HT-29 (cell line): ENCODE data around the gene SEC24B. TPM values are rescaled to one million over a fixed set of nuclear protein-coding genes. Genes with fewer than 3 reads are reported as not detected.
A peak's percentile ranks its signal among the peaks of the same experiment; 100 is the strongest.

Source experiments
- DNase-seq: peaks from one replicate; pipeline ENCODE4 v3.0.0-alpha.2; 2015; ENCODE audit warnings: low spot score
- total RNA-seq: library from RNA; depleted of rRNA; stranded (reverse); fragments of >200 nt; shearing (Covaris generic); gene quantifications from 2 replicates; pipeline ENCODE4 v1.2.3, GENCODE V29; 2014; rRNA removed

Gene SEC24B
- total RNA-seq, result 8.9 and 10.1 TPM in 2 replicates

DNA sequence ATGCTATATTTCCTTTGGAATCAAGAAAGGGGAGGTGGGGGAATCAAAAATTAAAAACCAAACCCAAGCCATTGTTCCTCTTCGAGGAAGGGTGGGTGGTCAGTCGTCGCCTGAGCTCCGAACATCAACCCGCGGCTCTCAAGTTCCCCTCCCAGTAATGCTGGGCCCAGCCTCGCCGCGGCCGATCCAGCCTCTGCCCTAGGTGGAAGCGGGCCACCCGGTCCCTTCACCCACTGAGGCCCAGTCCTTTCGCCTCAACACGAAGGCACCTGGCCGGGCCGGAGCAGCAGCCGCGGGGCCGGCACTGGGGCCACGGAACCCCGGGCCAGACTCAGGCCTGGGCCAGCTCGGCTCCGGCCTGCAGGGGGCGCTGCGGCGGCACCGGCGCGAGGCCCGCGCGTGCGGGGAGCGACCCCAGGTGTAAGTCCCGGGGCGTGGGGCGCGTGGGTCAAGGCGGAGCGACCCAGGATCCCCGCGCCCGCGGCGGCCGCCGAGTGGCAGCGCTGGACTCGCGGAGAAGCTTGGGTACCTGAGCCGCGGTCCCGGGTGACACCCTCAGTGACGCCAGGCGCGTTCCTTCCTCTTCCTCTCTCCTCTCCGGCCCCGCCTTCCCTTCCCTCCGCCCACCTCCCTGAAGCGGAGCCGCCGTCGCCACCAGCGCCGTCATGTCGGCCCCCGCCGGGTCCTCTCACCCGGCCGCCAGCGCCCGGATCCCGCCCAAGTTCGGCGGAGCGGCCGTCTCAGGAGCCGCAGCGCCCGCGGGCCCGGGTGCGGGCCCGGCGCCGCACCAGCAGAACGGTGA is at the start of gene SEC24B:
SEC24B (plus strand) TSS at position 611 of the 802 bp plus-strand sequence; CDS start at position 666, 55 bp downstream.
- DNase-seq, result peak; percentile 78

- DNase-seq, result no peak
Measured at GRCh38 chr4:109383823-109384222, 49.8 kb upstream of the SEC24B start.

- DNase-seq, result no peak
Measured at GRCh38 chr4:109385260-109385659, 48.4 kb upstream of the SEC24B start.

DNA sequence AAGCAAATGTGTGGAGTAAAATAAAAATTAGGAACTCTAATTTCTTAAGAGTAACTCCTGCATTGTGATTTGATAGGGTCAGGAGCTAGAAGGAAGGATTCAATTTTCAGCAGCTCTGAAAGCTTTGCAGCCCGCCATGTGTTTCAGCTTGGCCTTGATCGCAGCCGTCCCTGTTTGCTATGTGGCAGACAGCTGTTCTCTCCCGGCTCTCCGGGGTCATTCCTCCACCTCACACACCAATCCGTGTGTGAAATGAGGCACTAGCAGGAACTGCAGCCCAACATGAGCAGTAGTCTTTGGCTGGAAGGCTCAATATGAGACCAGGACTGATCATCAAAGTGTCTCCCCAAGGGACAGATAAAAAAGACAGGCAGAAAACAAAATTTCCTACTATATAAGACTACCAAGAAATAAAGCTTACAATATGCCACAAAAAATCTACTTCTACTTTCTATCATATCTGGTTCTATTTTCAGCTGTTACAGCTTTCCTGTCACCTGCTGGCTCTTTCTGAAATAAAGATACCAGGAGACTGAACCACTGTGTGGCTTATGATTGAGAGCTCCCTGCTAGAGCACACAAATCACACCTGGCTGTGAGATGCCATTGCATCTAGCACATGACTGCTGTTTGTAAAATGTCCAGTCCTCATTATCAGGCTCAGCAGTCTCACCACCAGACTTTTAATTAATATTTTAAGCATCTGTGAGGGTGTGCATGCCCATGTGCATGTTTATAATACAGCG is 44.1 kb upstream of the SEC24B start:
- DNase-seq, result no peak

DNA sequence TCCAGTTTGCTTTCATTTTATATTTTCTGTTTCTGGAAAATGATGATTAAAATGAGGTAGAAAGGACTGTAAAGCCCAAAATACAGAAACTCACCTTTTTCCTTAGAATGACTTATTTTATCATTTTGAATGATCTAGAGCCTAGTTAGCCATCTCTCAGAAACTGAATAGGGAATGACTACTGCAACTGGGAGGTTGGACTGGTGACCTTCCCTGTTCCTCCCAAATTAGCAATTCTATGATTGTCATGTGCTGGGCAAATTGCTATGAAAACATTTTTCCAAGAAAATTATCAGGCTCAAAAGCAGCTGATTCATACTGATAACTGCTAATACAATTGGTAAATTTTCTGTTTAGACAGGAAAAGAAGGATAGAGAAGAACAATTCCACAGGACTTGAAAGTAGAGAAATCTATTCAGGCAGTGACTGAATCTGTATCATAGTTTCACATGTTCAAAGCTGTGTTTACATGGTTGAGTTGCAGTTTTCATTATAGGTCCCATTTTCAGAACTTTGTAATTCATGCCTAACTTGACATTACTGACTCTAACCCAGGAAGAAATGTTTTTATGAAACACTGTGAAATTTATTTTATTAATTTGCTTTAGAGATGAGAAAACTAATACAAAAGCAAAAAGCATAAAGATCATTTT is 43.4 kb upstream of the SEC24B start:
- no peak for DNase-seq

GRCh38 chr4:109395694-109396093 is 37.9 kb upstream of the SEC24B start:
- no peak for DNase-seq

DNA sequence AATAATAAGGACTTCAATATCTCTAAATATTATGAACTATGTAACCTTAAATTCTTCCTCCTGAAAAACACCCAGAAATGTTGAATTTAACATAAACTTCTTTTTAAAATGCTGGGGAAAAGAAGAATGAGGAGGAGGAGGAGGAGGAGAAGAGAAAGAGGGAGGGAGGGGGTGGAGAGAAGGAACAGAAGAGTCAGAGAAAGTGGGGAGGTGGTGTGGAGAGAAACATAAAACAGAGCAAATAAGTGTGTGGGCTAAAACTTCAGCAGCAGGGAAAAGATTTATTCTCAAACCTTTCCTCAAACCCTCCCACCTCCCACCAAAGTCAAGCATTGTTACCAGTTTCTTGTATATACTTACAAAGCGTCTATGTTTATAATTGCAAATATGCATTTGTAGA is 34.7 kb upstream of the SEC24B start:
- no peak for DNase-seq

DNA sequence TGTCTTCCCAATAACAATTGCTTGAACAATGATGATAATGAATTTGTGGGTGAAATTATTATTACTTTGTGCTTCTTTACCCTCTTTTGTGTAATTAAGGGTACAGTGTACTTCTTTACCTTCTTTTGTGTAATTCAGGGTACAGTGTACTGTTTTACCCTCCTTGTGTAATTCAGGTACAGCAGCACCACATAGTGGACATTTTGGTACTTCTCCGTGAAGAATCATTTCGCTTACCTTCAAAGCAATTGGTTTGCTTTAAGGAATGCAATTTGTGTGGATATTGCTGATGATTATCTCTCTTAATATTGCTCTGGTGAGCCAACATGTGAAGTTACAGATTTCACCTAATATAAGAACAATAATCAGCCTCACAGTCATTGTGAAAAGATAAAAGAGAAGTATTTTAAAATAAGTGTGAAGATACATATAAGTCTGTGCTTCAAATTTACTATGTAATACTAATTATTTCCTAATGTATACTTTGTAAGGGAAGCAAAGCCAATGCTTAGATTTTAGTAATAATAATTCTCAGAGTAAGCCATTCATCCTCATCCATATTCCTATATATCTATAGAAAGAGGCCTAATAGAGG is 27.2 kb upstream of the SEC24B start:
- DNase-seq, result peak; percentile 68

DNA sequence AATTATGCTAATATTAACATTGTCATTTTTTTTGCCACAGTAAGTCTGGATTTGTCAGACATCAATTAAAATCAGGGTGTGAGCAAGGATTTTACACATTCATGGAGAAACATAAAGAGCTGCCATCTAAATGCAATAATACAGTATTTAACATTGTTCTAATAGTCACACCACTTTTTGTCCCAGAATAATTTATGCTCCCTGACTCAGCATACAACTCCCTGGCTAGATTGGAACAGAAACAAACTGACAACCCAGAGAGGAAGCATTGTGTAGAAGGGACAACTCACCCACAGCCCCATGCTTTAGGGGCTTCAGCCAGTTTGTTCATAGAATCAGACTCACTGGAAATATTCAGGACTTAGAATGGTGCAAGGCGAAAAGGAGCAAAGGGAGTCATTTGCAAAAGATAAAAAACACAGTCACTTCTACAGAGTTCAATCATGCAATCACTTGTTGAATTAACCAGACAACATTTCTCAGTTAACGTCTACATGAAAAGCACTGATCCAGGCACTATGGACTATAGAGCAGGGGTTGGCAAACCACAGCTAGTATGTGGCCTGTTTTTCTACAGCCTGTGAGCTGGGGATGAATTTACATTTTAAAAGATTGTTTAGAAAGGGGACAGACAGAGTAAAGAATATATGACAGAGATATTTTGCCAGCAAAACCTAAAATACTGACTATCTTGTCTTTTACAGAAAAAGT is 26.4 kb upstream of the SEC24B start:
- DNase-seq, result no peak

GRCh38 chr4:109408711-109409110 is 24.9 kb upstream of the SEC24B start:
- DNase-seq, result no peak

DNA sequence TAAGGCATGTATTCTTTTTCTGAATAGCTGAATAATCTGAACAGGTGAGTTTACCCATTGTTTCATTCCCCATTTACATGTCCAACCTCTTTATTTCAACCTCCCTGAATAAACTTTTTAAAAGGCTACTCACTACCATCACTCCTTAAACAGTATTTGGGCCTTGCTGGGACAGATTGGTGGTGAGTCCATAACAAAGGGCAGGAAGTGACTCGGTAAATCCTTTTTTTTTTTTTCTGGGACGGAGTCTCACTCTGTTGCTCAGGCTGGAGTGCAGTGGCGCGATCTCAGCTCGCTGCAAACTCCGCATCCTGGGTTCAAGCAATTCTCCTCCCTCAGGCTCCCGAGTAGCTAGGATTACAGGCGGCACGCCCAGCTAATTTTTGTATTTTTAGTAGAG is 23.4 kb upstream of the SEC24B start:
- no peak for DNase-seq

DNA sequence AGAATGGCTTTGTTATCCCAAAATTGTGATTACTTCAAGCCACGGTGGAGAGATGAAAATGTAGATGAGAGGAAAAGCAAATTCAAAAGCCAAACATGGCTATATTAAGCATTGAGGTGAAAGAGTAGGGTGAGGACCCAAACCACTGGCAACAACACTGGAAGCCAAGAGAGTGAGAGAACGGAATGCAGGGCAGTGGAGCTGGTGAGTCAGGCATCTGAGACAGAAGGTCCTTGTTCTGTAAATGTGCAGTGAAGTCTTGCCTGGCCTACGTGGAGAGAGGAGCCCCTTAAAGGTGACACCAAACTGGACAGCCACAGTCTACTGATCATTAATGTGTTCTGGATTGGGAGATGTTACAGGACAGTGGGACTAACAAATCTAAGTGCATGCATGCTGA is 22.8 kb upstream of the SEC24B start:
- no peak for DNase-seq

- no peak for DNase-seq
Measured at GRCh38 chr4:109411964-109412363, 21.7 kb upstream of the SEC24B start.

GRCh38 chr4:109412776-109413175 is 20.8 kb upstream of the SEC24B start:
- DNase-seq, result no peak

- DNase-seq, result no peak
Measured at GRCh38 chr4:109414938-109415337, 18.7 kb upstream of the SEC24B start.

GRCh38 chr4:109418588-109418987 is 15.0 kb upstream of the SEC24B start:
- no peak for DNase-seq

DNA sequence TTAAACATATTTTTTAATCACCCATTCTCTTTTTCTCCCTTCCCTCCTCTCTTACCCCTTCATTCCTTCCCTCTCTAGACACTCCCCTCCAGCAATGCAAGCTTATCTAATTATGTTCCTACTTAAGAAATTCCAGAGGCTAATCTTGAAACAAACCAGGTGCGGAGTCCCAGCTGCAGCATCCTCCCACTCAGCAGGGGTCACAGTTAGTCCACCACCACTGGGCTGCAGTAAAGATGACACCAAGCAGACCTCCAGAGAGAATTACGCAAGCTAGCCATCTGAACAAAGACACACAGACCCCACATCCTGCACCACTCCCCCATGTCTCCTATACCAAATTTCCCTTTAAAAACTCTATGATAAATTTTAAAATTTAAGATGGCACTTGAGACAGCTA is 13.9 kb upstream of the SEC24B start:
- DNase-seq, result no peak

GRCh38 chr4:109424093-109424841 is 9.3 kb upstream of the SEC24B start:
- no peak for DNase-seq

DNA sequence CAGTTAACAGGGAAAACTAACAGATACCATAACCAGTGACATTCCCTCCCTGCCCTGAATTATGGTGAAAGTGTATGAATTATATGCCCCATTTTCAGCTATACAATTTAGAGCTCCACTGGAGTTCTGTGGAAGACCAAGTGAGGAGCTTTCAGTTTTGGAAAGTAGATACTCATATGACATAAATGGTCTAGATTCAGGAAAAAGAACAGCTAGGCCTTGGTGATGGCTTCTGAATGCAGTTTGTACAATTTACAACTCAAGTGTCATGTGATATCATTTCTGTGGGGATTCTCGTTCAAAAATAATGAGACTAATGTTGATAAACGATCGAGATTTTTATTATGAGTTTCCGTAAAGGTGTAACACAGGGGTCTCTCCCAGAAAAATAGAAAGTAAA is 8.2 kb upstream of the SEC24B start:
- DNase-seq, result no peak

DNA sequence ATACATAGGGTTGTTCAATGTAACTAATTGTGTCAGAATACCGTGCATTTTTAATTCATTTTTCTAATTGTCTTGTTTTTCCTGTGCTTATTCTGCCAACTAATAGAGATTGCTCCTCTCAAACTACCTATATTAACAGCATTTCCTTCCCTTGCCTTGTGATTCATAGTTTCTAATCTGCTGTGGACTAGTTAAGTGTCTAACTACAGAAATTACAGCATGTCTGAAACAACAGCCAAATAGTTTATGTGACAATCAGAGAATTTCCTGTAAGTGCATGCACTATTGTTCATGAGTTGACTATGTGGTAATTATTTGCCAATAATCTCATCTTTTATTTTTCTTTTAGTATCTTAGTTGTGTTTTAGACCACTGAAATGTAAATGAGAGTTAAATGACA is 4.1 kb upstream of the SEC24B start:
- DNase-seq, result no peak

DNA sequence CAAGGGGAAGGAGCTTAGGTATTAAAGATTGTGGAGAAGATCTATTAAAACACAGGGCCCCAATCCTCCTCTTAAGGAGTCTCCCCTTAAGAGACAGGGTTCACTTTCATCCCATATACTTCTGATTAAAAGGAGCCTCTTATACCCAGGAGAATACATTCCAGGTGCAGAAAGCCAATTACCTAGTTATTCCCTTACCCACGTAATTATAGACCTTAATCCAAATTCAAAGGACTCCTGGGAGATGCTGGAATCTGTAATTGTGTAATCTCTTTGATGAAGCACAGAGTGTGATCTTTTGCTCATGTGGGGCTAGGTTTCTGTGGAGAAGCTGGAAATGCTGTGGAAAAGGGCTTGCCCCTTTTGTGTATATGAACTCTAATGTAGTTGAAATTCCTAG is 1.4 kb upstream of the SEC24B start:
- DNase-seq, result no peak
